Astrocyte of the hippocampus (primary cell): ENCODE measurements around the gene SNX4.

Source experiments
- DNase-seq: peaks from one replicate; pipeline ENCODE4 v3.0.0; 2011; ENCODE audit warnings: low read depth, low spot score

SNX4 gene

DNA sequence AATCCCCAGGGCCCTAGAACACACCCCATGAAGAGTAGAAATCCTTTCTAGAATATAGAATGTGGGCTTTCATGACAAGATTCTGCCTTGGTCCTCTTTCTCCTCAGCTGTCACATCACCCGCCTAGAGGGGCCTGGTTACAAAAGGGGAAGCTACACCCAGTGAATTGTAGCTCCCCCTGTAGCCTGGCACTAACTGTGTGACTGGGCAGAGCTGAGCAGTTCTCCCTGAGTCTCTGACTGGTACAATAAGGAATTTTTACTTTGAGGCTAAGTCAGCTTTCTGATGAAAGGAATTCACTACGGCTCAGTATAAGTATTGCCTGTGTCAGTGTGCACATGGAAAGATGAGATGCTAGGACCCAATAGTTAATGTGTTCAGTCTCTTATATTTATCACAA lies 116.2 kb downstream of the SNX4 start:
- peak; percentile 49 for DNase-seq

DNA sequence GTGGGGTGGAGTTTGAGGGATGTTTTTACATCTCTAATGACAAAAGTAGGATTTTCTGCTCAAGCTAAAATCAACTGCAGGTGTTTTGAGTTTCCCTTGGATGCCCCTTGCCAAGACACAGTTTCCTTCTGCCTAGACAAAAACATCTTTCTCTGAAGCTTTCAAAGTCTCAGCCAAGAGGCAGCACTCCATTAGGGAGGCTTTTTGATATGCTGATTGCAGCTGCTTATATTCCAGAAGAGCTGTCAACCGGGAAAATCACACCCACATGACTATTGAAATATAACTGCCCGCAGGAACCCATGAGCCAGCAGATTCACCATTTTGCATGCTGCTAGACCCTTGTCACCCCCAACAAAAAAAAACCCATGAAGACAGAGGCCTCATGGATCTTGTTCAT lies 117.4 kb downstream of the SNX4 start:
- no peak for DNase-seq

DNA sequence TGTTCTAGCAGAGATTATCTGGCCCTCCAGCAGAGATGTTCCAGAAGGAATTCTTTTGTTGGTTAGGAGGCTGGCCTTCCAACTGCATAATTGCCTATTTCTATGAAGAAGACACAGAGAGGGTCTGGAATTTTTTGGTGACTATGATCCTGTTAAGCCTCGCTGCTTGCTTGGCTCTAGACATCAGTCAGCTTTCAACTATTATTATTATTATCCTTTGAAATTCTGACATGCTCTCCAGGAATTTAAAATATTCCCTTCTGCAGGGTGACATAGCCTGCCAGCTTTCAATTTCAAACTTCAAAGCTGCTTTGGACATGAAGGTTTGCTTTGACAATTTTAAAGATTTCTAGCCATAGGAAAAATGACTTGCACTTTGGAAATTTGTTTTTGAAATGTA lies 118.6 kb downstream of the SNX4 start:
- peak; percentile 70 for DNase-seq

DNA sequence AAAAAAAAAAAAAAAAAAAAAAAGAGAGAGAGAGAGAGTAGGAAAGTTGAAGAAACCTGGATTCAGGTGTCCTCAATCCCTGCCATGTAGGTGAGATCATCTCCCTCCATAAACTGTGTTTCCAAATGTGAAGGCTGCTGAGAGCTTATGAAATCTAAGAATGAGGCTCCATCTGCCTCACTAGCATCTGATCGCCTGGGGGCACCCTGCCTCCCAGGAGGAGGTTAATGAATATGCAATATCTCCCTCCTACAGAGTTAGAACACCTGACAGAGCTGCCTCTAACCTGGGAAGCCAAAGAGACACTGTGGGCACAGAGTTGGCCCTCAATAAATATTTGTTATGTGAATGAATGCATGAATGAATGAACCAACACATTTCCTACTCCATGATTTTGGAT lies 121.0 kb downstream of the SNX4 start:
- no peak for DNase-seq
